ENCODE measurements around the gene NFE2L1.
A peak's percentile ranks its signal among the peaks of the same experiment; 100 is the strongest.
"Not testable (repeated sequence)": the region's sequence is repeated elsewhere in the genome, so short reads cannot be mapped to it uniquely, and the experiment has no call there.

NFE2L1 gene

DNA sequence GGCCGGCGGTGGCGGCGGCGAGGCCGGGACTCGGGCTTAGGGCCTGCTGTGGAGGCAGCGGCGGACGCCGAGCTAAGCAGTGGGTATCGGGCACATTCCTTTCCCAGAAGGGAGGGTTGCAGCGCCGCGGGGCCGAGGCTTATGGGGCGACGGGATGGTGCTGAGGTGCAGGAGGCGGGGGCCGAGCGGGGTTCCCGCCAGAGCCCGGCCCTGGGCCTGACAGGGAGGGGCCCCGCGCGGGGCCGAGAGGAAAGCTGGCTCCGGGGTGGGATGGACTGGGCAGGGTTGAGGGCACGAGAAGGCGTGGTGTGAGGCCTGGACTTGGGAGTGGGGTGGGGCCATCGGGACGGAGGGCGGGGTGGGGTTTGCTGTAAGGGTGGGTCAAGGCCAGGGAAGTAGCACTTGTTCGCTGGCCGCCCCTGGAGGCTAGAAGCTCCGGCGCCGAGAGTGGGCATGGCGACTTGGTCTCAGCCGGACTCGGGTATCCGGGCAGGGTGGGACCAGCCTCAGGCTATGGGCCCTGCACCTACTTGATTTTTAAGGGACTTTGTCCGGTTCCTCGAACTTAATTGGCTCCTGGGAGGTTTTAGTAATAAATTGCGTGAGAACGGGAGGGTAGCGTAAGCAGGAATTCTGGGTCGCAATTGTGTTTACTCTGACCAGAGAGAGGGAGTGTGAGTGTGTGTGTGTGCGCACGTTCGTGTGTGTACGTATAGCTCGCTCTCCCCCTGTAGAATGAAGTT lies 396 bp downstream of the NFE2L1 start:
- peak; percentile 58 to 82 for DNase-seq

DNA sequence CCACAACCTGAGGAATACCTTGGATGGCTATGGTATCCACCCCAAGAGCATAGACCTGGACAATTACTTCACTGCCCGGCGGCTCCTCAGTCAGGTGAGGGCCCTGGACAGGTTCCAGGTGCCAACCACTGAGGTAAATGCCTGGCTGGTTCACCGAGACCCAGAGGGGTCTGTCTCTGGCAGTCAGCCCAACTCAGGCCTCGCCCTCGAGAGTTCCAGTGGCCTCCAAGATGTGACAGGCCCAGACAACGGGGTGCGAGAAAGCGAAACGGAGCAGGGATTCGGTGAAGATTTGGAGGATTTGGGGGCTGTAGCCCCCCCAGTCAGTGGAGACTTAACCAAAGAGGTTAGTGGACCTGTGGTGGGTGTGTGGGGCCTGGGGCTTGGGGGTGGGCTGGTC lies 3.1 kb downstream of the NFE2L1 start:
- DNase-seq: no peak

GRCh38 chr17:48051706-48052486 lies 3.7 kb downstream of the NFE2L1 start:
- DNase-seq: peak in 1 of 2 donors; percentile 13

GRCh38 chr17:48052956-48053757 lies 5.0 kb downstream of the NFE2L1 start:
- peak in 1 of 2 donors; percentile 42 for DNase-seq

GRCh38 chr17:48053758-48054237 lies 5.6 kb downstream of the NFE2L1 start:
- no peak for DNase-seq

- DNase-seq: peak; percentile 55 to 66
Observed at GRCh38 chr17:48054238-48055185, 6.4 kb downstream of the NFE2L1 start.

DNA sequence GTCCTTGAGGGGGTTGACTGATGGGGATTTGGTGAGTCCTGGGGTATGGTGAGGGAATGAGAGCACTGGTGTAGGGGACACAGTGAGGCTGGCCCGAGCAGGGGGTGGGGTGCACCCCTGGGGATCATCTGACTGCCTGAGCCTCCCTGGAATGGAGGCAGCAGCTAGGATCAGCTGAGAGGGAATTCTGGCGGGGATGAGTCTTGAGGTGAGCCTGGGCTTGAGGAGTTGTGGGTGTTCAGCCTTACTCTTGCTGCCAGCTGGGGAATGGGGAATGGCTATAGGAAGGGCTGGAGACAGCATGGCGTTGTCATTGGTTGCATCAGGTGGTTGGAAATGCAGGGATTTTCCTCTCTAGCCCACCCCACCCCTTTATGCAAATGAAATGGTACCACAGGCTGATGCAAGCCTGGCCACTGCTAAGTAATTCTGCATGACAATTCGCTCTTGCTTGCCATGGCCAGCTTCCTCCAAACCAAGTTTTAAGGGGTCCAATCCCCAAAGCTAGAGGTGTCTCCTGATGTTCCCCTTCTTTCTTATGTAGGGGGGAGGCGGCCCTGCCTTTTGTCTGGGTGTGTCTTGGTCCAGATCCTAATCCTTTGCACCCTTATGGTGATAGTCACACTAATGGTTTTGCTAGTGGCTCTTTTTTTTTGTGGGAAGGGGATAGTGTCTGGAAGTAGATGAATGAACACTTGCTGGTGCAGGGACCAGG lies 7.5 kb downstream of the NFE2L1 start:
- no peak for DNase-seq

DNA sequence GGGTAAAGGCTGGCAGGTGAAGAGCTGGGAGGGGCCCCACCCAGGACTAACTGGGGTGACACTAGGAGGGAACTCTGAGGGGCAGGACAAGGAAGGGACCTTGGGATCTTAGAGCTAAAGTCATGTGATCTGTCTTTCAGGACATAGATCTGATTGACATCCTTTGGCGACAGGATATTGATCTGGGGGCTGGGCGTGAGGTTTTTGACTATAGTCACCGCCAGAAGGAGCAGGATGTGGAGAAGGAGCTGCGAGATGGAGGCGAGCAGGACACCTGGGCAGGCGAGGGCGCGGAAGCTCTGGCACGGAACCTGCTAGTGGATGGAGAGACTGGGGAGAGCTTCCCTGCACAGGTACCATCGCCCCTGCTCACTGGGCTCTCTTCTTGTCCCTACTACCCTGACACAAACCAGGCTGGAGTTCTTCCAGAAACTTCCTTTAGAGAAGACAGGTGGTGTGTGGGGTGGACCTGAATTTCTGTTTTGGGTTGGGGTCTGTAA lies 8.1 kb downstream of the NFE2L1 start:
- no peak for DNase-seq

DNA sequence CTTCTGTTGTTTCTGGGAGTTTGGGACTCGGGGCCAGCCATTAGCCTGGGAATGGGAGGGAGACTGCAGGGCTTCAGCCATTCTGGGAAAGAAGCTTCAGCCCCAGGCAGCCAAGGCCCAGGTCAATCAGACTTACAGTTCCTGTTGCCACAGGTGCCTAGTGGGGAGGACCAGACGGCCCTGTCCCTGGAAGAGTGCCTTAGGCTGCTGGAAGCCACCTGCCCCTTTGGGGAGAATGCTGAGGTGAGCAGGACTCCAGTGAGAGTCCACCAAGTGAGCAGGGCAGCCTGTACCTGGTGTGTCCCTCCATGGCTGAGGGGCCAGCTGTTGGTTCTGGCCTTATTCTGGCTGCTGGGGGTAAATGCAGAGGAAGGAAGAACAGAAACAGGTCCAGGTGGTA lies 8.7 kb downstream of the NFE2L1 start:
- DNase-seq: no peak

DNA sequence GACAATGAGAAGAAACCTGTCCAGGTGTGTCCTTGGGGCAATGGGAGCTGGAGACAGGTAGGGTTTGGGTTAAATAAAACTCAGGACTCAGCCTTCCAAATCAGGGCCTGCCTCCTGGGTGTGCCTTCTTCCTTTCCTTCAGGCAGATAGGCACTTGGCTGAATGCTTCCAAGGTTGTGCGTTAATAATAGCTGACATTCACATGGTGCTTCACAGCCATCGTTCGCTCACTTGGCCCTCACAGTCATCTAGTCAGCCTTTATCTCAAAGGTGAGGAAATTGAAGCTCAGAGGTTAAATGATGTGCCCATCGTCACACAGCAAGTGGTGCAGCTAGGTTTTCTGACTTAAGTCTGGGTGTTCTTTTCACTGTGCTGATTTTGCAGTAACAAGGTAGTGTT lies 9.5 kb downstream of the NFE2L1 start:
- no peak for DNase-seq

DNA sequence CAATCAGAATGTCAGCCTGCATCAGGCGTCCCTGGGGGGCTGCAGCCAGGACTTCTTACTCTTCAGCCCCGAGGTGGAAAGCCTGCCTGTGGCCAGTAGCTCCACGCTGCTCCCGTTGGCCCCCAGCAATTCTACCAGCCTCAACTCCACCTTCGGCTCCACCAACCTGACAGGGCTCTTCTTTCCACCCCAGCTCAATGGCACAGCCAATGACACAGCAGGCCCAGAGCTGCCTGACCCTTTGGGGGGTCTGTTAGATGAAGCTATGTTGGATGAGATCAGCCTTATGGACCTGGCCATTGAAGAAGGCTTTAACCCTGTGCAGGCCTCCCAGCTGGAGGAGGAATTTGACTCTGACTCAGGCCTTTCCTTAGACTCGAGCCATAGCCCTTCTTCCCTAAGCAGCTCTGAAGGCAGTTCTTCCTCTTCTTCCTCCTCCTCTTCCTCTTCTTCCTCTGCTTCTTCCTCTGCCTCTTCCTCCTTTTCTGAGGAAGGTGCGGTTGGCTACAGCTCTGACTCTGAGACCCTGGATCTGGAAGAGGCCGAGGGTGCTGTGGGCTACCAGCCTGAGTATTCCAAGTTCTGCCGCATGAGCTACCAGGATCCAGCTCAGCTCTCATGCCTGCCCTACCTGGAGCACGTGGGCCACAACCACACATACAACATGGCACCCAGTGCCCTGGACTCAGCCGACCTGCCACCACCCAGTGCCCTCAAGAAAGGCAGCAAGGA lies 10.4 kb downstream of the NFE2L1 start:
- no peak for DNase-seq

DNA sequence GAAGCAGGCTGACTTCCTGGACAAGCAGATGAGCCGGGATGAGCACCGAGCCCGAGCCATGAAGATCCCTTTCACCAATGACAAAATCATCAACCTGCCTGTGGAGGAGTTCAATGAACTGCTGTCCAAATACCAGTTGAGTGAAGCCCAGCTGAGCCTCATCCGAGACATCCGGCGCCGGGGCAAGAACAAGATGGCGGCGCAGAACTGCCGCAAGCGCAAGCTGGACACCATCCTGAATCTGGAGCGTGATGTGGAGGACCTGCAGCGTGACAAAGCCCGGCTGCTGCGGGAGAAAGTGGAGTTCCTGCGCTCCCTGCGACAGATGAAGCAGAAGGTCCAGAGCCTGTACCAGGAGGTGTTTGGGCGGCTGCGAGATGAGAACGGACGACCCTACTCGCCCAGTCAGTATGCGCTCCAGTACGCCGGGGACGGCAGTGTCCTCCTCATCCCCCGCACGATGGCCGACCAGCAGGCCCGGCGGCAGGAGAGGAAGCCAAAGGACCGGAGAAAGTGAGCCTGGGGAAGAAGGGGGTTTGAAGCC lies 11.0 kb downstream of the NFE2L1 start:
- no peak for DNase-seq

- no peak for DNase-seq
Observed at GRCh38 chr17:48060249-48060648, 12.1 kb downstream of the NFE2L1 start.

DNA sequence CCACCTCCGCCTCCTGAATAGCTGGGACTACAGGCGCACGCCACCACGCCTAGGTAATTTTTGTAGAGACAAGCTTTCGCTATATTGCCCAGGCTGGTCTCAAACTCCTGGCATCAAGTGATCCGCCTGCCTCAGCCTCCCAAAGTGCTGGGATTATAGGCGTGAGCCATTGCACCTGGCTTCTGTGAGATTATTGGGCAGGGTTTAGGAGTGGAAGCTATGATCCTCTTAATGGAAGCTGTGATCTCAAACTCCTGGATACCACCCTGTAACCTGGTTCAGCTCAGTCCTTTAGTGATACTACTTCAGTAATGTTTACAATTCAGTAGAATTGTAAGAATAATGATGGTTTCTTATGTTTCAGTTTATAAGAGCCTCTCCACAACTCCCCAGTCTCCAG lies 14.1 kb downstream of the NFE2L1 start:
- no peak for DNase-seq

DNA sequence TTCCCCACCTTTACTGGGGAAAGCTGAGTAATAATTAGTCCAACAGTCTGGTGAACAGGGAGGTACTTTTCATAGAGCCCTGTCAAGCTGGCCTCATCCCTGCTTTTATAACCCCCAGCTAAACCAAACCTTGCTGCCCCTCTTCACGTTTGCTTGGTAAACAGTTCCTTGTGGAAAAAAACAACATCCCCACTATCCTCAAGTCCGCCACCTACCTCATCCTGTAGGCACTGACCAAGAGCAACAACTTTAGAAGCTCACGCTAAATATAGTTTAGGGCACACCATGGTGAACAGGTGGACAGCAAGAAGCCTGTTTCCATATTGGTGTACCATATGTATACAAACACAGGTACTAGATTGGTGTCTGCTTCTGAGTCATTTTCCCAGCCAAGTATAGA lies 16.5 kb downstream of the NFE2L1 start:
- no peak for DNase-seq

- no peak for DNase-seq
Observed at GRCh38 chr17:48066192-48066591, 18.0 kb downstream of the NFE2L1 start.

GRCh38 chr17:48066656-48067055 lies 18.5 kb downstream of the NFE2L1 start:
- no peak for DNase-seq

DNA sequence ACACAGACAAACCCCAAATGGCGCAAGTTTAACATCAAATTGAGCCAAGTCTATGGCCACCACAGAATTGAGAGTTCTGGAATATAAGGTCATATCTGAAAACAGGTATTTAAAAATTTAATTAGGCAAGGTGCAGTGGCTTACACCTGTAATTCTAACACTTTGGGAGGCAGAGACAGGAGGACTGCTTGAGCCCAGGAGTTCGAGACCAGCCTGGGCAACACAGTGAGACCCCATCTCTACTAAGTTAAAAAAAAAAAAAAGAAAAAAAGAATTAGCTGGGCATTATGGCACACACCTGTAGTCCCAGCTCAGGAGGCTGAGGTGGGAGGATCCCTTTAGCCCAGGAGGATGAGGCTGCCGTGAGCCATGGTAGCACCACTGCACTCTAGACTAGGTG lies 19.1 kb downstream of the NFE2L1 start:
- no peak for DNase-seq

DNA sequence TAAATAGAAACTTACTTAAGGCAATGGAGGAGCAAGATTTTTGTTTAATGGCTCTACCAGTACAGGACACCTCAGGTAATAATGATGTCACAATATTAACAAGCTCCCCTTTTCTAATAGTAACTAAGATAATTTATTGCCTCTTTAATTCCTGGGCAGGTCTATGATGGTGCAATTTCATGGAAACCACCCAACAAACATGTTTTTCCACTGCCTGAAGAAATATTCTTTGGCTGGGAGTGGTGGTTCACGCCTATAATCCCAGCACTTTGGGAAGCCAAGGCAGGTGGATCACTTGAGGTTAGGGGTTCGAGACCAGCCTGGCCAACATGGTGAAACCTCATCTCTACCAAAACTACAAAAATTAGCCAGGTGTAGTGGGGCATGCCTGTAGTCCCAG lies 19.6 kb downstream of the NFE2L1 start:
- not testable (repeated sequence) for DNase-seq

DNA sequence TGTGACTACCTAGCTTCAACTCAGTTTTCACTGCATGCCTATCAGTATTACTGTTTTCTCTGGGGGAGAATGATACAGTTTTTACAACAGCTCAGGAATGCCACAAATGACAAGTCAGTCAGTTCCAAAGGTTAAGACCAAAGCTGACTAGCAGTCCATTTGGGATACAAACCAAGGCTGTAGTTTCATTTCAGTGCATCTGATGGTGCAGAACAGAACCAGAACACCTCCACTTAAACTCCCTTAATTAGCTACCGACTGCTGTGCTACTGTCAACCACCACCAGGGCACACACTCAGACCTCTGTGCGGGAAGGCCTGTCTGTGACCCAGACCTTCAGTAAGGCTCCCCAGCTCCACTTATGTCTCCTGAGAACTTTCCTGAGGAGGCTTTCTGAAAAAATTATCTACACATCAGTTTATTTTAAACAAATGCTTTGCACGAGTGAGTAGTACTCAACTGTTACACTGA lies 20.4 kb downstream of the NFE2L1 start:
- DNase-seq: no peak

All from hippocampal formation (tissue), 2 donors.